ENCODE data around the gene FGF2.
A peak's percentile ranks its signal among the peaks of the same experiment; 100 is the strongest.

Gene FGF2

GRCh38 chr4:122796801-122797404, 29.7 kb upstream of the FGF2 start:
- no peak for DNase-seq
- H3K79me2 ChIP-seq (ENCODE audit: low read length) = no peaks in the 10 kb centered on the region
- no peaks in the 10 kb centered on the region for H4K20me1 ChIP-seq (ENCODE audit: insufficient read depth, low read length)
- H2AFZ ChIP-seq (ENCODE audit: low read length) = 0 out of 2 replicates have a peak overlapping the region, but pooled peaks have one; percentile 23
- no peaks in the 10 kb centered on the region for H3K27me3 ChIP-seq (replicated peaks; ENCODE audit: insufficient read depth, low read length)
- no peak overlapping the region for H3K27ac ChIP-seq (ENCODE audit: low read length)
- H3F3A ChIP-seq (ENCODE audit: insufficient read depth, low read length) = peaks cover 10% of the 10 kb centered on the region
- H3K9me3 ChIP-seq (replicated peaks; ENCODE audit: insufficient read depth, low read length) = no peaks in the 10 kb centered on the region
- no peaks in the 10 kb centered on the region for H3K9me2 ChIP-seq (replicated peaks; ENCODE audit: insufficient read depth, low read length)
- peak overlapping the region; percentile 67; the same call in 1 of the 2 replicates for H3K4me2 ChIP-seq (ENCODE audit: low read depth, low read length)
- TF ChIP-seq EZH2phosphoT487 (IDR thresholded peaks at IDR 0.05; ENCODE audit: low read length) = no peak
- no peak for TF ChIP-seq EZH2 (optimal IDR thresholded peaks at IDR 0.05; ENCODE audit: low read depth, low read length)
- no peak for TF ChIP-seq CTCF (IDR thresholded peaks at IDR 0.05; ENCODE audit: low read length)
- H3K4me3 ChIP-seq (ENCODE audit: low read length) = no peak overlapping the region
- H3K4me1 ChIP-seq (ENCODE audit: low read length) = peaks cover 17% of the 10 kb centered on the region
- H3K36me3 ChIP-seq (replicated peaks; ENCODE audit: insufficient read depth, low read length) = no peaks in the 10 kb centered on the region
- H3K9ac ChIP-seq (ENCODE audit: low read length) = no peak overlapping the region

GRCh38 chr4:122797405-122798094, 29.1 kb upstream of the FGF2 start:
- Histone ChIP-seq H3K4me2 (ENCODE audit: low read depth, low read length) (peak overlapping the region; percentile 67), H3K9me3 (replicated peaks; ENCODE audit: insufficient read depth, low read length) (no peaks in the 10 kb centered on the region), H3K27ac (ENCODE audit: low read length) (peak overlapping the region; percentile 31; the same call in 1 of the 2 replicates), H3K36me3 (replicated peaks; ENCODE audit: insufficient read depth, low read length) (no peaks in the 10 kb centered on the region), H2AFZ (ENCODE audit: low read length) (peak overlapping the region; percentile 23; the same call in 1 of the 2 replicates), H3K4me3 (ENCODE audit: low read length) (peak overlapping the region; percentile 36), H3F3A (ENCODE audit: insufficient read depth, low read length) (peaks cover 10% of the 10 kb centered on the region), H3K9me2 (replicated peaks; ENCODE audit: insufficient read depth, low read length) (no peaks in the 10 kb centered on the region), H3K9ac (ENCODE audit: low read length) (no peak overlapping the region), H3K79me2 (ENCODE audit: low read length) (no peaks in the 10 kb centered on the region), H3K4me1 (ENCODE audit: low read length) (peaks cover 17% of the 10 kb centered on the region), H3K27me3 (replicated peaks; ENCODE audit: insufficient read depth, low read length) (no peaks in the 10 kb centered on the region), H4K20me1 (ENCODE audit: insufficient read depth, low read length) (no peaks in the 10 kb centered on the region)
- TF ChIP-seq EZH2 (optimal IDR thresholded peaks at IDR 0.05; ENCODE audit: low read depth, low read length) (no peak), EZH2phosphoT487 (IDR thresholded peaks at IDR 0.05; ENCODE audit: low read length) (no peak), CTCF (IDR thresholded peaks at IDR 0.05; ENCODE audit: low read length) (no peak)
- DNase-seq = no peak

GRCh38 chr4:122798101-122798500, 28.5 kb upstream of the FGF2 start:
- H3F3A ChIP-seq (ENCODE audit: insufficient read depth, low read length) = peaks cover 10% of the 10 kb centered on the region
- peak overlapping the region; percentile 23; the same call in 1 of the 2 replicates for H2AFZ ChIP-seq (ENCODE audit: low read length)
- DNase-seq = peak; percentile 66
- H3K27me3 ChIP-seq (replicated peaks; ENCODE audit: insufficient read depth, low read length) = no peaks in the 10 kb centered on the region
- no peaks in the 10 kb centered on the region for H3K9me2 ChIP-seq (replicated peaks; ENCODE audit: insufficient read depth, low read length)
- H3K9me3 ChIP-seq (replicated peaks; ENCODE audit: insufficient read depth, low read length) = no peaks in the 10 kb centered on the region
- peaks cover 17% of the 10 kb centered on the region for H3K4me1 ChIP-seq (ENCODE audit: low read length)
- H3K36me3 ChIP-seq (replicated peaks; ENCODE audit: insufficient read depth, low read length) = no peaks in the 10 kb centered on the region
- peak overlapping the region; percentile 31; the same call in 1 of the 2 replicates for H3K27ac ChIP-seq (ENCODE audit: low read length)
- H3K4me3 ChIP-seq (ENCODE audit: low read length) = peak overlapping the region; percentile 36; the same call in 1 of the 2 replicates
- peak overlapping the region; percentile 67 for H3K4me2 ChIP-seq (ENCODE audit: low read depth, low read length)
- H4K20me1 ChIP-seq (ENCODE audit: insufficient read depth, low read length) = no peaks in the 10 kb centered on the region
- H3K9ac ChIP-seq (ENCODE audit: low read length) = no peak overlapping the region
- no peaks in the 10 kb centered on the region for H3K79me2 ChIP-seq (ENCODE audit: low read length)
- TF ChIP-seq EZH2 (optimal IDR thresholded peaks at IDR 0.05; ENCODE audit: low read depth, low read length) = no peak
- no peak for TF ChIP-seq CTCF (IDR thresholded peaks at IDR 0.05; ENCODE audit: low read length)
- no peak for TF ChIP-seq EZH2phosphoT487 (IDR thresholded peaks at IDR 0.05; ENCODE audit: low read length)

Data from MM.1S (cell line).